Esophagus squamous epithelium (tissue), 5 donors: Measurements from ENCODE around the gene DCTD. TPM values are rescaled to one million over a fixed set of nuclear protein-coding genes. Genes with fewer than 3 reads are reported as not detected.

Experiments
- DNase-seq: peaks from one replicate; lab custom pipeline; 2025; lab: John Stamatoyannopoulos, UW
- H3K27ac ChIP-seq, 4 donors: fragments of 200-600 bp; sonication (generic); one replicate each; pipeline ENCODE4 v1.5.1; 2016 to 2019; ENCODE audit warnings: mild to moderate bottlenecking in 1 of 4
- H3K27me3 ChIP-seq, 4 donors: fragments of 200-600 bp; sonication (generic); 1 replicate in 3 of 4; 2 replicates in 1 of 4; pipeline versions ENCODE4 v1.5.1 to v1.6.0; 2017 to 2021; ENCODE audit warnings: antibody characterized with exemption in 1 of 4
- H3K36me3 ChIP-seq, 3 donors: fragments of 200-600 bp; sonication (generic); one replicate each; pipeline ENCODE4 v1.5.1; 2016 to 2019
- H3K4me1 ChIP-seq, 3 donors: fragments of 200-600 bp; sonication (generic); one replicate each; pipeline ENCODE4 v1.5.1; 2017 to 2019
- H3K4me3 ChIP-seq, 4 donors: fragments of 200-600 bp; sonication (generic); 1 replicate in 3 of 4; 2 replicates in 1 of 4; pipeline ENCODE4 v1.5.1; 2016 to 2019; ENCODE audit warnings: mild to moderate bottlenecking in 2 of 4, moderate library complexity in 1 of 4
- H3K9me3 ChIP-seq, 3 donors: fragments of 200-600 bp; sonication (generic); one replicate each; pipeline ENCODE4 v1.5.1; 2016 to 2019
- POLR2A ChIP-seq, 4 donors: fragments of 450-650 bp; IDR thresholded peaks; one replicate each; pipeline ENCODE4 v1.6.1; 2017; ENCODE audit warnings: antibody characterized with exemption in 4 of 4, mild to moderate bottlenecking in 4 of 4, moderate library complexity in 3 of 4
- WGBS, 2 donors: methylation state at CpG; one replicate each; pipeline ENCODE4 v1.1.5; 2018; 5-methylcytosine and 5-hydroxymethylcytosine counted together
- intact Hi-C: fragments of 100-400 bp; cut with DNase I; formaldehyde crosslinking; loops from one replicate; pipeline ENCODE4 v1.15.0; 2022
- total RNA-seq, 4 donors: library from RNA; depleted of rRNA; stranded (reverse); fragments of >200 nt; gene quantifications; one replicate each; pipeline ENCODE4 v1.1.0, GENCODE V29; 2016
- TF ChIP-seq, protein P1 (sequence below), 6 experiments: fragments of 450-650 bp in 4 of 6; fragments of 200-600 bp in 2 of 6; sonication (generic) in 2 of 6; IDR thresholded peaks; one replicate each; pipeline ENCODE4 v1.5.1; 2016 to 2019; ENCODE audit warnings: antibody characterized with exemption in 6 of 6, mild to moderate bottlenecking in 4 of 6, moderate library complexity in 4 of 6
- donor health status: DM: yes; HTN: yes; CAD: no.

DCTD gene
- total RNA-seq, 4 donors from 2014 or later, result 43.6 to 72.9 (median 57.2) TPM

- no peak for DNase-seq
- WGBS, 2 donors, result 84 to 90% methylated on average over 10 of the region's 10 CpGs
- no peaks in the 10 kb centered on the region for H3K27me3 ChIP-seq
Measured at GRCh38 chr4:182840108-182840507, 77.1 kb downstream of the DCTD start.

More at GRCh38 chr4:182840108-182840507, 77.1 kb downstream of the DCTD start:
- TF ChIP-seq, protein P1, sequence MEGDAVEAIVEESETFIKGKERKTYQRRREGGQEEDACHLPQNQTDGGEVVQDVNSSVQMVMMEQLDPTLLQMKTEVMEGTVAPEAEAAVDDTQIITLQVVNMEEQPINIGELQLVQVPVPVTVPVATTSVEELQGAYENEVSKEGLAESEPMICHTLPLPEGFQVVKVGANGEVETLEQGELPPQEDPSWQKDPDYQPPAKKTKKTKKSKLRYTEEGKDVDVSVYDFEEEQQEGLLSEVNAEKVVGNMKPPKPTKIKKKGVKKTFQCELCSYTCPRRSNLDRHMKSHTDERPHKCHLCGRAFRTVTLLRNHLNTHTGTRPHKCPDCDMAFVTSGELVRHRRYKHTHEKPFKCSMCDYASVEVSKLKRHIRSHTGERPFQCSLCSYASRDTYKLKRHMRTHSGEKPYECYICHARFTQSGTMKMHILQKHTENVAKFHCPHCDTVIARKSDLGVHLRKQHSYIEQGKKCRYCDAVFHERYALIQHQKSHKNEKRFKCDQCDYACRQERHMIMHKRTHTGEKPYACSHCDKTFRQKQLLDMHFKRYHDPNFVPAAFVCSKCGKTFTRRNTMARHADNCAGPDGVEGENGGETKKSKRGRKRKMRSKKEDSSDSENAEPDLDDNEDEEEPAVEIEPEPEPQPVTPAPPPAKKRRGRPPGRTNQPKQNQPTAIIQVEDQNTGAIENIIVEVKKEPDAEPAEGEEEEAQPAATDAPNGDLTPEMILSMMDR (IDR thresholded peaks at IDR 0.05), result no peak
- TF ChIP-seq POLR2A (IDR thresholded peaks at IDR 0.05), result no peak
- Histone ChIP-seq H3K9me3 (no peaks in the 10 kb centered on the region), H3K27ac (no peak overlapping the region), H3K4me3 (no peak overlapping the region), H3K4me1 (peaks cover 15 to 29% (median 17%) of the 10 kb centered on the region in 3 donors), H3K36me3 (no peaks in the 10 kb centered on the region)
- intact Hi-C loops, result no loop called here

Other genes starting within 250 kb of the DCTD start
- 10 to 100 TPM in 1 of 4 donors, 1 to 10 TPM in 3; 7.4 to 24.8 (median 8.0) TPM for gene WWC2, start 181.9 kb upstream of the DCTD start, total RNA-seq